HEK293 (cell line): Measurements from ENCODE around the gene ARPC2.

Source experiments
- CTCF ChIA-PET: fragments of 350-600 bp; formaldehyde crosslinking; extraction: SDS; loops from one replicate; lab custom pipeline; 2021; ENCODE audit warnings: antibody characterized with exemption; lab: Yijun Ruan, JAX
- POLR2A ChIA-PET: fragments of 300-600 bp; formaldehyde crosslinking; extraction: SDS; loops from one replicate; lab custom pipeline; 2020; ENCODE audit warnings: antibody characterized with exemption, inconsistent platforms; lab: Yijun Ruan, JAX
- H3K27ac ChIP-seq: fragments of 200-500 bp; sonication (Bioruptor generic); 2 replicates; pipeline ENCODE4 v1.5.1; 2014; ENCODE audit warnings: low read depth, low read length, control low read depth, inconsistent platforms; ENCODE audit errors: extremely low read depth
- H3K36me3 ChIP-seq, 2 experiments: fragments of 200-500 bp in 1 of 2; sonication (Bioruptor generic) in 1 of 2; 1 replicate in 1 of 2; 2 replicates in 1 of 2; pipeline ENCODE4 v1.5.1; 2014 to 2017; ENCODE audit warnings: inconsistent platforms in 2 of 2, low read length in 2 of 2; ENCODE audit not compliant: control insufficient read depth in 2 of 2, insufficient read depth in 1 of 2
- H3K4me1 ChIP-seq: fragments of 200-500 bp; sonication (Bioruptor generic); 2 replicates; pipeline ENCODE4 v1.5.1; 2014; ENCODE audit warnings: mild to moderate bottlenecking, low read length, inconsistent platforms; ENCODE audit not compliant: control insufficient read depth, insufficient read depth
- H3K4me3 ChIP-seq: 2 replicates; pipeline ENCODE4 v1.5.1; 2011; ENCODE audit warnings: low read depth, mild to moderate bottlenecking, control low read depth, low read length, moderate library complexity
- H3K9me3 ChIP-seq: fragments of 200-500 bp; sonication (Bioruptor generic); 2 replicates; pipeline ENCODE4 v1.5.1; 2014; ENCODE audit warnings: low read depth, low read length, inconsistent platforms; ENCODE audit not compliant: control insufficient read depth, insufficient read depth
- ELK4 ChIP-seq: IDR thresholded peaks from 2 replicates; pipeline ENCODE4 v1.6.1; 2011; ENCODE audit warnings: mild to moderate bottlenecking, low read depth, low read length, borderline replicate concordance
- GLI2 ChIP-seq: fragments of 450-650 bp; formaldehyde crosslinking; IDR thresholded peaks from 2 replicates; pipeline ENCODE4; 2017; ENCODE audit warnings: missing biosample characterization, missing genetic modification characterization, low read depth, borderline replicate concordance
- KLF10 ChIP-seq: fragments of 450-650 bp; IDR thresholded peaks from 2 replicates; pipeline ENCODE4 v1.5.1; 2018; ENCODE audit warnings: missing biosample characterization, mild to moderate bottlenecking, missing genetic modification characterization
- KLF16 ChIP-seq: fragments of 450-650 bp; formaldehyde crosslinking; IDR thresholded peaks from 2 replicates; pipeline ENCODE4 v1.5.1; 2017; ENCODE audit warnings: missing biosample characterization, missing genetic modification characterization
- PRDM10 ChIP-seq: fragments of 450-650 bp; formaldehyde crosslinking; IDR thresholded peaks from 2 replicates; pipeline ENCODE4 v1.5.1; 2016; ENCODE audit warnings: missing biosample characterization, missing genetic modification characterization
- SP7 ChIP-seq: fragments of 450-650 bp; formaldehyde crosslinking; IDR thresholded peaks from 2 replicates; pipeline ENCODE4 v1.5.1; 2016; ENCODE audit warnings: missing biosample characterization, missing genetic modification characterization
- YY2 ChIP-seq: fragments of 450-650 bp; formaldehyde crosslinking; IDR thresholded peaks from 2 replicates; pipeline ENCODE4 v1.5.1; 2016; ENCODE audit warnings: missing biosample characterization, missing genetic modification characterization
- ZBTB17 ChIP-seq: fragments of 450-650 bp; formaldehyde crosslinking; IDR thresholded peaks from 2 replicates; pipeline ENCODE4 v1.5.1; 2016; ENCODE audit warnings: missing biosample characterization, missing genetic modification characterization
- ZBTB20 ChIP-seq: fragments of 450-650 bp; formaldehyde crosslinking; IDR thresholded peaks from 2 replicates; pipeline ENCODE4 v1.5.1; 2016; ENCODE audit warnings: missing biosample characterization, missing genetic modification characterization
- ZBTB48 ChIP-seq: fragments of 450-650 bp; formaldehyde crosslinking; IDR thresholded peaks from 2 replicates; pipeline ENCODE4 v1.5.1; 2016; ENCODE audit warnings: missing biosample characterization, missing genetic modification characterization
- ZFP69B ChIP-seq: fragments of 450-650 bp; formaldehyde crosslinking; IDR thresholded peaks from 2 replicates; pipeline ENCODE4 v1.5.1; 2016; ENCODE audit warnings: missing biosample characterization, missing genetic modification characterization
- ZIC2 ChIP-seq: fragments of 450-650 bp; formaldehyde crosslinking; IDR thresholded peaks from 2 replicates; pipeline ENCODE4 v1.5.1; 2016; ENCODE audit warnings: missing biosample characterization, missing genetic modification characterization
- ZNF169 ChIP-seq: fragments of 450-650 bp; formaldehyde crosslinking; IDR thresholded peaks from 2 replicates; pipeline ENCODE4 v1.5.1; 2016; ENCODE audit warnings: missing biosample characterization, missing genetic modification characterization
- ZNF184 ChIP-seq: fragments of 450-650 bp; IDR thresholded peaks from 2 replicates; pipeline ENCODE4 v1.5.1; 2018; ENCODE audit warnings: missing biosample characterization, mild to moderate bottlenecking, missing genetic modification characterization
- ZNF24 ChIP-seq: fragments of 450-650 bp; formaldehyde crosslinking; IDR thresholded peaks from 2 replicates; pipeline ENCODE4 v1.5.1; 2016; ENCODE audit warnings: missing biosample characterization, missing genetic modification characterization
- ZNF544 ChIP-seq: fragments of 450-650 bp; formaldehyde crosslinking; IDR thresholded peaks from 2 replicates; pipeline ENCODE4 v1.5.0; 2017; ENCODE audit warnings: missing biosample characterization, missing genetic modification characterization
- ZNF571 ChIP-seq: fragments of 450-650 bp; formaldehyde crosslinking; IDR thresholded peaks from 2 replicates; pipeline ENCODE4 v1.5.0; 2017; ENCODE audit warnings: missing biosample characterization, missing genetic modification characterization
- ZNF600 ChIP-seq: fragments of 450-650 bp; formaldehyde crosslinking; IDR thresholded peaks from 2 replicates; pipeline ENCODE4 v1.5.1; 2016; ENCODE audit warnings: missing biosample characterization, missing genetic modification characterization
- ZNF639 ChIP-seq: fragments of 450-650 bp; formaldehyde crosslinking; IDR thresholded peaks from 2 replicates; pipeline ENCODE4 v1.5.1; 2016; ENCODE audit warnings: missing biosample characterization, missing genetic modification characterization
- ZNF658 ChIP-seq: fragments of 450-650 bp; formaldehyde crosslinking; IDR thresholded peaks from 2 replicates; pipeline ENCODE4; 2016; ENCODE audit warnings: missing biosample characterization, missing genetic modification characterization
- ZNF707 ChIP-seq: fragments of 450-650 bp; formaldehyde crosslinking; IDR thresholded peaks from 2 replicates; pipeline ENCODE4 v1.5.1; 2016; ENCODE audit warnings: missing biosample characterization, missing genetic modification characterization
- ZSCAN23 ChIP-seq: fragments of 450-650 bp; formaldehyde crosslinking; IDR thresholded peaks from 2 replicates; pipeline ENCODE4 v1.5.1; 2016; ENCODE audit warnings: missing biosample characterization, missing genetic modification characterization
- TF ChIP-seq, protein P1 (sequence below): fragments of 450-650 bp; formaldehyde crosslinking; IDR thresholded peaks from 2 replicates; pipeline ENCODE4 v1.5.1; 2016; ENCODE audit warnings: missing biosample characterization, missing genetic modification characterization
- TF ChIP-seq, protein P2 (sequence below): fragments of 450-650 bp; formaldehyde crosslinking; IDR thresholded peaks from 2 replicates; pipeline ENCODE4 v1.5.1; 2016; ENCODE audit warnings: missing biosample characterization, missing genetic modification characterization

The ARPC2 gene

GRCh38 chr2:218235017-218235416, 18.0 kb downstream of the ARPC2 start (continued):
- TF ChIP-seq, protein P1, sequence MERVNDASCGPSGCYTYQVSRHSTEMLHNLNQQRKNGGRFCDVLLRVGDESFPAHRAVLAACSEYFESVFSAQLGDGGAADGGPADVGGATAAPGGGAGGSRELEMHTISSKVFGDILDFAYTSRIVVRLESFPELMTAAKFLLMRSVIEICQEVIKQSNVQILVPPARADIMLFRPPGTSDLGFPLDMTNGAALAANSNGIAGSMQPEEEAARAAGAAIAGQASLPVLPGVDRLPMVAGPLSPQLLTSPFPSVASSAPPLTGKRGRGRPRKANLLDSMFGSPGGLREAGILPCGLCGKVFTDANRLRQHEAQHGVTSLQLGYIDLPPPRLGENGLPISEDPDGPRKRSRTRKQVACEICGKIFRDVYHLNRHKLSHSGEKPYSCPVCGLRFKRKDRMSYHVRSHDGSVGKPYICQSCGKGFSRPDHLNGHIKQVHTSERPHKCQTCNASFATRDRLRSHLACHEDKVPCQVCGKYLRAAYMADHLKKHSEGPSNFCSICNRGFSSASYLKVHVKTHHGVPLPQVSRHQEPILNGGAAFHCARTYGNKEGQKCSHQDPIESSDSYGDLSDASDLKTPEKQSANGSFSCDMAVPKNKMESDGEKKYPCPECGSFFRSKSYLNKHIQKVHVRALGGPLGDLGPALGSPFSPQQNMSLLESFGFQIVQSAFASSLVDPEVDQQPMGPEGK, result no peak
- no peak for TF ChIP-seq KLF16 (tag by site-specific recombination)
- TF ChIP-seq ZNF184 (tag by site-specific recombination), result no peak
- no peak for TF ChIP-seq ZNF571 (tag by site-specific recombination)
- TF ChIP-seq ZBTB48, result no peak
- no peak for TF ChIP-seq ZNF600 (tag by site-specific recombination)
- no peak for TF ChIP-seq ZIC2 (tag by site-specific recombination)
- TF ChIP-seq PRDM10, result no peak
- no peak for TF ChIP-seq ZNF639 (tag by site-specific recombination)
- no peak for TF ChIP-seq ELK4
- TF ChIP-seq ZSCAN23 (tag by site-specific recombination), result no peak

DNA sequence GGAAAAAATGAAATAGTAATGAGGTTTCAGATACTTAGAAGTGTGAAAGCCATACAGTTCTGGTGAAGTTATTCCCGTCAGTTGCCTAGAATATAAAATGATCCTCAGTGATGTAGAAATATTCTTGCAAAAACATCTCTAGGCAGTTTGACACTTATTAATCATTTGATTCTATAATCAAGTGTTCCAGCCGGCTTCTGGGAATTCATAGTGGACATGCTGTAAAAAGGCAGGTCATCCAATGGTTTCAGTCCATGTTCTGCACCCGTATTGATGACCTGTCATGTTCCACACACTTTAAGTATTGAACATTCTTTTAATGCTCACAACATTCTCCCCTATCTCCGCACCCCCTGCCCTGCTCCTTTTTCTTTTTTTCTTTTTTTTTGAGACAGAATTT, 19.8 kb downstream of the ARPC2 start:
- H3K9me3 ChIP-seq, result no peaks in the 10 kb centered on the region
- H3K4me1 ChIP-seq, result no peaks in the 10 kb centered on the region
- peaks cover 78 to 97% of the 10 kb centered on the region in 2 experiments for H3K36me3 ChIP-seq
- CTCF ChIA-PET, result interaction anchor here (0.6 to 0.9 kb wide), 2 partner anchors 17 to 350 kb away, joined by 6 read pairs; no protein-coding TSS in a partner anchor
- POLR2A ChIA-PET, result interaction anchor here (0.6 kb wide), 1 partner anchor 874 kb away, joined by 3 read pairs; no protein-coding TSS in a partner anchor
- no peak overlapping the region for H3K27ac ChIP-seq
- H3K4me3 ChIP-seq, result no peak overlapping the region
- TF ChIP-seq, protein P2, sequence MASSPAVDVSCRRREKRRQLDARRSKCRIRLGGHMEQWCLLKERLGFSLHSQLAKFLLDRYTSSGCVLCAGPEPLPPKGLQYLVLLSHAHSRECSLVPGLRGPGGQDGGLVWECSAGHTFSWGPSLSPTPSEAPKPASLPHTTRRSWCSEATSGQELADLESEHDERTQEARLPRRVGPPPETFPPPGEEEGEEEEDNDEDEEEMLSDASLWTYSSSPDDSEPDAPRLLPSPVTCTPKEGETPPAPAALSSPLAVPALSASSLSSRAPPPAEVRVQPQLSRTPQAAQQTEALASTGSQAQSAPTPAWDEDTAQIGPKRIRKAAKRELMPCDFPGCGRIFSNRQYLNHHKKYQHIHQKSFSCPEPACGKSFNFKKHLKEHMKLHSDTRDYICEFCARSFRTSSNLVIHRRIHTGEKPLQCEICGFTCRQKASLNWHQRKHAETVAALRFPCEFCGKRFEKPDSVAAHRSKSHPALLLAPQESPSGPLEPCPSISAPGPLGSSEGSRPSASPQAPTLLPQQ (tag by site-specific recombination), result no peak
- no peak for TF ChIP-seq ZNF24 (tag by site-specific recombination)
- no peak for TF ChIP-seq YY2 (tag by site-specific recombination)
- no peak for TF ChIP-seq ZNF658
- TF ChIP-seq ZNF169 (tag by site-specific recombination), result no peak
- TF ChIP-seq ZBTB17 (tag by site-specific recombination), result no peak
- no peak for TF ChIP-seq KLF10
- no peak for TF ChIP-seq ZFP69B (tag by site-specific recombination)
- TF ChIP-seq ZNF707 (tag by site-specific recombination), result no peak
- no peak for TF ChIP-seq SP7 (tag by site-specific recombination)
- TF ChIP-seq ZNF544 (tag by site-specific recombination), result no peak
- TF ChIP-seq GLI2, result no peak
- no peak for TF ChIP-seq ZBTB20
